Stimulated activated effector memory CD8-positive, alpha-beta T cell treated with anti-CD3 and anti-CD28 coated beads, Interleukin-12 subunit alpha, Interleukin-12 subunit beta, amount 100 ng/mL, for 72 hours (primary cell): ENCODE measurements around the gene GNAQ.
A peak's percentile ranks its signal among the peaks of the same experiment; 100 is the strongest.
"Not testable (repeated sequence)": the region's sequence is repeated elsewhere in the genome, so short reads cannot be mapped to it uniquely, and the experiment has no call there.

Experiments used
- ATAC-seq: fragments of 150-1000 bp; cut with Tn5 transposase; 2 replicates; pipeline ENCODE4 v1.10.0; 2021
- DNase-seq, 2 donors: peaks; one replicate each; pipeline ENCODE4 v3.0.0; 2021 to 2022; ENCODE audit warnings: low spot score in 2 of 2
- H3K27ac Mint-ChIP-seq: one replicate; pipeline ENCODE4 v1.8.0; 2022; ENCODE audit warnings: mild to moderate bottlenecking, mixed read lengths
- H3K36me3 Mint-ChIP-seq: one replicate; pipeline ENCODE4 v1.8.0; 2022; ENCODE audit warnings: mild to moderate bottlenecking, mixed read lengths
- H3K4me1 Mint-ChIP-seq: one replicate; pipeline ENCODE4 v1.8.0; 2022; ENCODE audit warnings: mixed read lengths
- H3K4me3 Mint-ChIP-seq: one replicate; pipeline ENCODE4 v1.8.0; 2022; ENCODE audit warnings: mild to moderate bottlenecking, mixed read lengths
- H3K9me3 Mint-ChIP-seq: one replicate; pipeline ENCODE4 v1.8.0; 2022; ENCODE audit warnings: mixed read lengths

The GNAQ gene

GRCh38 chr9:78031444-78031892 is at the start of gene GNAQ:
Gene GNAQ, minus strand, starts transcription at chr9:78031811. Its CDS starts 576 bp downstream, at chr9:78031235.
- ATAC-seq (peak; percentile 61), DNase-seq (peak; percentile 30 to 77)
- Mint-ChIP-seq H3K4me3 (peak within 1 kb of the TSS; percentile 84), H3K4me1 (peaks cover 35% of the 10 kb centered on the region), H3K9me3 (no peaks in the 10 kb centered on the region), H3K36me3 (no peaks in the 10 kb centered on the region), H3K27ac (peak within 1 kb of the TSS; percentile 87)

- no peak for DNase-seq
- peaks cover 9% of the 10 kb centered on the region for H3K9me3 Mint-ChIP-seq
- H3K4me1 Mint-ChIP-seq: peaks cover 36% of the 10 kb centered on the region
- H3K27ac Mint-ChIP-seq: peak overlapping the region; percentile 14
- peak; percentile 72 for ATAC-seq
- no peaks in the 10 kb centered on the region for H3K36me3 Mint-ChIP-seq
- H3K4me3 Mint-ChIP-seq: peak overlapping the region; percentile 17
Observed at GRCh38 chr9:78074385-78075291, 43.0 kb upstream of the GNAQ start.

- no peak for ATAC-seq
- H3K9me3 Mint-ChIP-seq: peaks cover 9% of the 10 kb centered on the region
- H3K4me1 Mint-ChIP-seq: peaks cover 36% of the 10 kb centered on the region
- no peak overlapping the region for H3K27ac Mint-ChIP-seq
- H3K4me3 Mint-ChIP-seq: no peak overlapping the region
- DNase-seq: no peak
- H3K36me3 Mint-ChIP-seq: no peaks in the 10 kb centered on the region
Observed at GRCh38 chr9:78073722-78074121, 42.1 kb upstream of the GNAQ start.

GRCh38 chr9:78072586-78073199 is 41.1 kb upstream of the GNAQ start:
- DNase-seq: no peak
- H3K9me3 Mint-ChIP-seq: peaks cover 3% of the 10 kb centered on the region
- H3K36me3 Mint-ChIP-seq: no peaks in the 10 kb centered on the region
- ATAC-seq: peak; percentile 78
- no peak overlapping the region for H3K27ac Mint-ChIP-seq
- peaks cover 36% of the 10 kb centered on the region for H3K4me1 Mint-ChIP-seq
- no peak overlapping the region for H3K4me3 Mint-ChIP-seq

GRCh38 chr9:78070521-78070920 is 38.9 kb upstream of the GNAQ start:
- Mint-ChIP-seq H3K4me3 (no peak overlapping the region), H3K27ac (no peak overlapping the region), H3K9me3 (peaks cover 3% of the 10 kb centered on the region), H3K36me3 (no peaks in the 10 kb centered on the region), H3K4me1 (peaks cover 32% of the 10 kb centered on the region)
- no peak for ATAC-seq
- no peak for DNase-seq

- H3K4me1 Mint-ChIP-seq: no peaks in the 10 kb centered on the region
- no peak overlapping the region for H3K4me3 Mint-ChIP-seq
- H3K27ac Mint-ChIP-seq: no peak overlapping the region
- peaks cover 3% of the 10 kb centered on the region for H3K9me3 Mint-ChIP-seq
- DNase-seq (no peak), ATAC-seq (no peak)
- no peaks in the 10 kb centered on the region for H3K36me3 Mint-ChIP-seq
Observed at GRCh38 chr9:78064075-78064474, 32.5 kb upstream of the GNAQ start.

GRCh38 chr9:78062710-78063109 is 31.1 kb upstream of the GNAQ start:
- peaks cover 3% of the 10 kb centered on the region for H3K9me3 Mint-ChIP-seq
- no peak overlapping the region for H3K4me3 Mint-ChIP-seq
- no peak for ATAC-seq
- H3K4me1 Mint-ChIP-seq: no peaks in the 10 kb centered on the region
- no peak for DNase-seq
- no peaks in the 10 kb centered on the region for H3K36me3 Mint-ChIP-seq
- no peak overlapping the region for H3K27ac Mint-ChIP-seq

GRCh38 chr9:78054218-78054617 is 22.6 kb upstream of the GNAQ start:
- Mint-ChIP-seq H3K9me3 (peaks cover 10% of the 10 kb centered on the region), H3K27ac (peak overlapping the region; percentile 26), H3K4me1 (peaks cover 15% of the 10 kb centered on the region)
- H3K4me3 Mint-ChIP-seq, H3K36me3 Mint-ChIP-seq, DNase-seq: not testable (repeated sequence)
- ATAC-seq: peak; percentile 66

GRCh38 chr9:78053627-78054026 is 22.0 kb upstream of the GNAQ start:
- no peak overlapping the region for H3K4me3 Mint-ChIP-seq
- no peak for DNase-seq
- peaks cover 10% of the 10 kb centered on the region for H3K9me3 Mint-ChIP-seq
- ATAC-seq: peak; percentile 70
- H3K36me3 Mint-ChIP-seq: no peaks in the 10 kb centered on the region
- peak overlapping the region; percentile 26 for H3K27ac Mint-ChIP-seq
- peaks cover 15% of the 10 kb centered on the region for H3K4me1 Mint-ChIP-seq

GRCh38 chr9:78050421-78050820 is 18.8 kb upstream of the GNAQ start:
- Mint-ChIP-seq H3K36me3 (no peaks in the 10 kb centered on the region), H3K9me3 (peaks cover 2% of the 10 kb centered on the region), H3K27ac (no peak overlapping the region), H3K4me3 (no peak overlapping the region), H3K4me1 (peaks cover 15% of the 10 kb centered on the region)
- no peak for DNase-seq
- no peak for ATAC-seq

GRCh38 chr9:78049484-78049883 is 17.9 kb upstream of the GNAQ start:
- peaks cover 15% of the 10 kb centered on the region for H3K4me1 Mint-ChIP-seq
- H3K9me3 Mint-ChIP-seq: no peaks in the 10 kb centered on the region
- ATAC-seq (no peak), DNase-seq (no peak)
- H3K27ac Mint-ChIP-seq: no peak overlapping the region
- no peaks in the 10 kb centered on the region for H3K36me3 Mint-ChIP-seq
- H3K4me3 Mint-ChIP-seq: no peak overlapping the region

GRCh38 chr9:78047106-78047505 is 15.5 kb upstream of the GNAQ start:
- H3K36me3 Mint-ChIP-seq: no peaks in the 10 kb centered on the region
- ATAC-seq: no peak

GRCh38 chr9:78046112-78046511 is 14.5 kb upstream of the GNAQ start:
- ATAC-seq (no peak), DNase-seq (no peak)
- no peak overlapping the region for H3K4me3 Mint-ChIP-seq
- no peaks in the 10 kb centered on the region for H3K9me3 Mint-ChIP-seq
- H3K4me1 Mint-ChIP-seq: no peaks in the 10 kb centered on the region
- no peak overlapping the region for H3K27ac Mint-ChIP-seq
- H3K36me3 Mint-ChIP-seq: no peaks in the 10 kb centered on the region

More at GRCh38 chr9:78047106-78047505, 15.5 kb upstream of the GNAQ start:
- Mint-ChIP-seq H3K9me3 (no peaks in the 10 kb centered on the region), H3K4me3 (no peak overlapping the region), H3K4me1 (no peaks in the 10 kb centered on the region), H3K27ac (no peak overlapping the region)
- no peak for DNase-seq

- ATAC-seq (no peak), DNase-seq (no peak)
- Mint-ChIP-seq H3K9me3 (no peaks in the 10 kb centered on the region), H3K4me3 (no peak overlapping the region), H3K27ac (no peak overlapping the region), H3K4me1 (no peaks in the 10 kb centered on the region), H3K36me3 (no peaks in the 10 kb centered on the region)
Observed at GRCh38 chr9:78044886-78045285, 13.3 kb upstream of the GNAQ start.

- H3K4me1 Mint-ChIP-seq: no peaks in the 10 kb centered on the region
- H3K27ac Mint-ChIP-seq: no peak overlapping the region
- no peaks in the 10 kb centered on the region for H3K9me3 Mint-ChIP-seq
- H3K36me3 Mint-ChIP-seq: no peaks in the 10 kb centered on the region
- no peak overlapping the region for H3K4me3 Mint-ChIP-seq
- DNase-seq (no peak), ATAC-seq (no peak)
Observed at GRCh38 chr9:78044189-78044588, 12.6 kb upstream of the GNAQ start.

GRCh38 chr9:78041971-78042370 is 10.4 kb upstream of the GNAQ start:
- H3K4me1 Mint-ChIP-seq: no peaks in the 10 kb centered on the region
- no peak for ATAC-seq
- H3K36me3 Mint-ChIP-seq: no peaks in the 10 kb centered on the region
- no peak overlapping the region for H3K27ac Mint-ChIP-seq
- DNase-seq: no peak
- no peaks in the 10 kb centered on the region for H3K9me3 Mint-ChIP-seq
- no peak overlapping the region for H3K4me3 Mint-ChIP-seq
